Measurements from ENCODE around the gene KRTAP29-1.

- TF ChIP-seq CTCF (IDR thresholded peaks at IDR 0.05) (no peak), POLR2A (IDR thresholded peaks at IDR 0.05) (no peak), POLR2AphosphoS5 (IDR thresholded peaks at IDR 0.05) (no peak)
Measured at GRCh38 chr17:41287050-41287449, 15.6 kb downstream of the KRTAP29-1 start.

All from sigmoid colon (tissue), 4 donors.